ENCODE measurements around the gene SPNS3. TPM values are rescaled to one million over a fixed set of nuclear protein-coding genes. Genes with fewer than 3 reads are reported as not detected.

Gene SPNS3
- total and polyA plus RNA-seq, 8 donors = 0.55 to 1.1 (median 1.0) TPM; not detected in 1

DNA sequence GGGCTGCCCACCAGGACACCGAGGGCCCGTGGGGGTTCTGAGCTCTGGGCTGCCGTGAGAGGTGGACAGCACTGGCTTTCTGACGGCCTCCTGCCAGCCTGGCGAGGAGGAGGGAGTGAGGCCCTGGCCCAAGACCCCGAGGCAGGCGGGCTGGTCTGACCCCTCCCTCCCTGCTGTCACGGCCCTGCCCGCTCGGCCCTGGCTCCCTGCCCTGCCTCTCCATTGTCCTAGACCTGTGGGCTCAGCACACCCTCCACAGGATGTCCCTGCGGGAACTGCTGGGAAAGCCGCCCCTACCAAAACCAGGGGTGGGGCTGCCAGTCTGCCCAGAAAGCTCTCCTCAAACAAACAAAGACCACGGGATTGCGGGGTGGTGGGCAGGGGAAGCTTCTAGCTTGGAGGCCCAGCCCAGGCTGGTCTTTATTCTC is 85.6 kb downstream of the SPNS3 start:
- Histone ChIP-seq H3K9me3 (no peaks in the 10 kb centered on the region), H3K27me3 (no peaks in the 10 kb centered on the region), H3K36me3 (no peaks in the 10 kb centered on the region), H3K4me1 (peaks cover 16 to 80% of the 10 kb centered on the region in 2 donors), H3K4me3 (no peak overlapping the region), H3K27ac (peak overlapping the region; percentile 71 to 83)
- ATAC-seq (peak; percentile 43), DNase-seq (peak in 3 of 4 donors; percentile 73 to 82 (median 77))
- TF ChIP-seq, protein P1, sequence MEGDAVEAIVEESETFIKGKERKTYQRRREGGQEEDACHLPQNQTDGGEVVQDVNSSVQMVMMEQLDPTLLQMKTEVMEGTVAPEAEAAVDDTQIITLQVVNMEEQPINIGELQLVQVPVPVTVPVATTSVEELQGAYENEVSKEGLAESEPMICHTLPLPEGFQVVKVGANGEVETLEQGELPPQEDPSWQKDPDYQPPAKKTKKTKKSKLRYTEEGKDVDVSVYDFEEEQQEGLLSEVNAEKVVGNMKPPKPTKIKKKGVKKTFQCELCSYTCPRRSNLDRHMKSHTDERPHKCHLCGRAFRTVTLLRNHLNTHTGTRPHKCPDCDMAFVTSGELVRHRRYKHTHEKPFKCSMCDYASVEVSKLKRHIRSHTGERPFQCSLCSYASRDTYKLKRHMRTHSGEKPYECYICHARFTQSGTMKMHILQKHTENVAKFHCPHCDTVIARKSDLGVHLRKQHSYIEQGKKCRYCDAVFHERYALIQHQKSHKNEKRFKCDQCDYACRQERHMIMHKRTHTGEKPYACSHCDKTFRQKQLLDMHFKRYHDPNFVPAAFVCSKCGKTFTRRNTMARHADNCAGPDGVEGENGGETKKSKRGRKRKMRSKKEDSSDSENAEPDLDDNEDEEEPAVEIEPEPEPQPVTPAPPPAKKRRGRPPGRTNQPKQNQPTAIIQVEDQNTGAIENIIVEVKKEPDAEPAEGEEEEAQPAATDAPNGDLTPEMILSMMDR (IDR thresholded peaks at IDR 0.05) = no peak
- intact Hi-C loops (cut with DNase I) = no loop called here

GRCh38 chr17:4520060-4520893 is 86.5 kb downstream of the SPNS3 start:
- H3K4me1 ChIP-seq = peaks cover 14 to 71% of the 10 kb centered on the region in 2 donors
- intact Hi-C loops (cut with DNase I) = no loop called here
- H3K27me3 ChIP-seq = no peaks in the 10 kb centered on the region
- H3K4me3 ChIP-seq = no peak overlapping the region
- DNase-seq (no peak), ATAC-seq (no peak)
- no peaks in the 10 kb centered on the region for H3K36me3 ChIP-seq
- TF ChIP-seq, protein P1 (IDR thresholded peaks at IDR 0.05) = no peak
- peak overlapping the region; percentile 71 to 83 for H3K27ac ChIP-seq
- H3K9me3 ChIP-seq = no peaks in the 10 kb centered on the region

GRCh38 chr17:4520894-4521600 is 87.3 kb downstream of the SPNS3 start:
- peak overlapping the region; percentile 71 to 83 for H3K27ac ChIP-seq
- H3K9me3 ChIP-seq = no peaks in the 10 kb centered on the region
- peak; percentile 85 for ATAC-seq
- intact Hi-C loops (cut with DNase I) = no loop called here
- H3K27me3 ChIP-seq = no peaks in the 10 kb centered on the region
- H3K36me3 ChIP-seq = no peaks in the 10 kb centered on the region
- H3K4me1 ChIP-seq = peaks cover 9 to 64% of the 10 kb centered on the region in 2 donors
- DNase-seq = peak in 3 of 4 donors; percentile 80 to 82 (median 80)
- TF ChIP-seq, protein P1 (IDR thresholded peaks at IDR 0.05) = no peak
- H3K4me3 ChIP-seq = no peak overlapping the region

DNA sequence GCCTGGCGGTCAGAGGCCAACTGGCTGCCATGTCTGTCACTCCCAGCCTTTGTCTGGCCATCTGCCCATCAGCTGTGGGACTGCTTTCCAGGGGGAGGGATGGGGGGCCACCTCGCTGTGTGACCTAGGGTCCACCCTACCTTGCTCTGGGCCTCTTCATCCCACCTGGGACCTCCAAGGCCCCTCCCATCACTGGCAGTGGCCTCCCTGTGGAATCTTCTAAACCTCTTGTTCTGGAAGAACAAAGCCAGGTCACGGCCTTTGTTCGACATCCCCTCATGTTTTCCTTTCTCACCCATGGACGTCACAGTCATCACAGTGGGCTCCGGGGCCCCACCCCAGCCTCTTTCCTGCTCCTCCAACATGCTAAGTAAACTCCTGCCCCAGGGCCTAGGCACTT is 88.9 kb downstream of the SPNS3 start:
- Histone ChIP-seq H3K4me3 (no peak overlapping the region), H3K27ac (peak overlapping the region; percentile 71 to 83), H3K36me3 (no peaks in the 10 kb centered on the region), H3K27me3 (no peaks in the 10 kb centered on the region), H3K9me3 (no peaks in the 10 kb centered on the region), H3K4me1 (peaks cover 6 to 54% of the 10 kb centered on the region in 2 donors)
- ATAC-seq (no peak), DNase-seq (no peak)
- TF ChIP-seq, protein P1 (IDR thresholded peaks at IDR 0.05) = no peak
- intact Hi-C loops (cut with DNase I) = no loop called here

DNA sequence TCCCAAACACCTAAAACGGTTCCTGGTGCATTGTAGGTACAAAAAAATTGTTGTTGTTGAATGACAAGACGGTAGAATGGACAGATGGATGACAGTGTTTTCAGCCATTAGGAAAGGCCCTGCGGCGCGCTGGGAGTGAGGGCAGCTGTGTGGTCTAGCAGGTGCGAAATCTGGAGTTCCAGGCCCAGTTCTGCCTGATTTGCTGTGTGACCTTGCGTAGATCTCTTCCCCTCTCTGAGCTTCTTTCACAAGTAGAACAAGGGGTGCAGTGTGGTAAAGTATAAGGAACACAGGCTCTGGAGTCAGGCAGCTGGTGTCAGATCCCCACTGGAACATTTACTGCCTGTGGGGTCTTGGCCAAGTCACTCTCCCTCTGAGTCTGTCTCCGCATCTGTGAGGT is 90.2 kb downstream of the SPNS3 start:
- ATAC-seq (no peak), DNase-seq (no peak)
- Histone ChIP-seq H3K9me3 (no peaks in the 10 kb centered on the region), H3K4me3 (no peak overlapping the region), H3K27me3 (no peaks in the 10 kb centered on the region), H3K27ac (peak overlapping the region in 1 of 2 donors; percentile 71), H3K4me1 (peaks cover 6 to 44% of the 10 kb centered on the region in 2 donors), H3K36me3 (no peaks in the 10 kb centered on the region)
- intact Hi-C loops (cut with DNase I) = no loop called here
- TF ChIP-seq, protein P1 (IDR thresholded peaks at IDR 0.05) = no peak

Data from left lung (tissue), 10 donors.